ENCODE data around the gene TAF4.

The TAF4 gene

GRCh38 chr20:61935926-61936700, 129.6 kb downstream of the TAF4 start:
- in situ Hi-C loops (cut with HindIII; ENCODE audit: low sequenced_read_pairs): no loop called here

- in situ Hi-C loops (cut with HindIII; ENCODE audit: low sequenced_read_pairs): no loop called here
Measured at GRCh38 chr20:61934716-61935530, 130.8 kb downstream of the TAF4 start.

GRCh38 chr20:61933951-61934715, 131.5 kb downstream of the TAF4 start:
- in situ Hi-C loops (cut with HindIII; ENCODE audit: low sequenced_read_pairs): no loop called here

DNA sequence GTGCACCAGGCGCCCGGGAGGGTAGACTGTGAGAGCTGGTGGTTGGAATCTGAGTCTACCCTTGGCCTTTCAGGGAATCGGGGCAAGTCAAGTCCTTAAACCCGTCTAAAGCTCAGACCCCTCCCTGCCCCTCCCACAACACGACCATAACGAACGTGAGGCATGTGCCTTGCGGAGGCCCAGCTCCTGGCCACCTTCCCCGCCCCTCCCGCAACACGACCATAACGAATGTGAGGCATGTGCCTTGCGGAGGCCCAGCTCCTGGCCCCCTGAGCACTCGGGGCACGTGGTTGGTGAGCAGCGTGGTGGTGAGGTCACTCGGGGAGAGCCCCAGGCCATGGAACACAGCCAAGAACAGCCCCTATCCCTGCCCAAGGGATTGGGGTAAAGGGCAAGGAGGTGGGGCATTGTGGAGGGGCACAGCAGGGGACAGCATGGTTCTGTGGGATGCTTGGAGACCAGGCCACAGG, 132.2 kb downstream of the TAF4 start:
- in situ Hi-C loops (cut with HindIII; ENCODE audit: low sequenced_read_pairs): no loop called here

GRCh38 chr20:61932711-61933480, 132.8 kb downstream of the TAF4 start:
- in situ Hi-C loops (cut with HindIII; ENCODE audit: low sequenced_read_pairs): no loop called here

DNA sequence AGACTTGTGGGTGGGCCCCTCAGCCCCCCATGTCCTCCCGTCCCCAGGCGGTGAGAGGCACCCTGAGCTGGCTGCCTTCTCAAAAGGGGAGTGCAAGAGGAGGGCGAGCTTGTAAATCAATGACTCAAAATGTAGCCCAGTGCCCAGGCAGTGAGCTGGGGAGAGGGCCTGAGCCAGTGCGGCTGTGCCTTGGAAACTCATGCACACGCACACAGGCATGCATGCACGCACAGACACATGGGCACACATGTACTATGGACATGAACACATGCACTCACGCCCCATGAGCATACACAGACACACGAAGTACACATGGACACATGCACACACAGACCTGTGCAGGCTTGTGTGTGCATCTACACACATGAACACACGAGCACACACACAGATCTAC, 133.5 kb downstream of the TAF4 start:
- in situ Hi-C loops (cut with HindIII; ENCODE audit: low sequenced_read_pairs): no loop called here

DNA sequence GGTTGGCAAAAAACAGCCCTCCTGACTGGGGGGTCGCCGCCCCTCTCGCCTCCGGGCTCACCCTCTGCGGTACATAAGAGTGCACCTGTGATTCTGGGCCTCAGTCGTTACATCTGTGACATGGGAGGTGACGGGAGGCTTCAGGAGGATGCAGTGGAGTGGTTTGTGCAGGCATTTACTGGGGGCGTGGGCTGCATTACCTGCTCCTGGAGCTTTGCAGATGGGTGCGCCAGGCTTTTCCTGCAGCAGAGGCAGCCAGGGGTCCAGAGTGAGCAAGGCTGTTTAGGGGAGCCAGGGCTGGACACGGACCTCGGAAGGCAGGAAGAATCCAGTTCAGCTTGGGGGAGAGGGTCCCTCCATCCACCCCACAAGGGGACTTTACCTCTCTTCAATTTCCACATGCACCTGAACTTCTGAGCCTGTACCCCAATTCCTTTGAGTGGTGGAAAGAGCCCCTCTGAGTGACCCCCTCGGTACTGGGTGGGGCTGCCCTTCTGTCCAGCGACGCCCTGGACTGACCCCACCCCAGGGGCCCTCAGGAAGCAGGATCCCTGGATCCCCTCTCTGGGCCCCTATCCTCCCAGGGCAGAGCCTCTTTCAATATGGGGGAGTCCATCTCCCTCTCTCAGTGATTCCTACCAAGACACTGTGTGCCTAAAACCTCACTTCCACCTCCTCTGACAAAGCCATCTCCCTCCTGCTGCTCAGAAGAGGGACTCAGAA, 134.0 kb downstream of the TAF4 start:
- in situ Hi-C loops (cut with HindIII; ENCODE audit: low sequenced_read_pairs): no loop called here

GRCh38 chr20:61930776-61931475, 134.8 kb downstream of the TAF4 start:
- in situ Hi-C loops (cut with HindIII; ENCODE audit: low sequenced_read_pairs): no loop called here

- in situ Hi-C loops (cut with HindIII; ENCODE audit: low sequenced_read_pairs): no loop called here
Measured at GRCh38 chr20:61929971-61930666, 135.6 kb downstream of the TAF4 start.

DNA sequence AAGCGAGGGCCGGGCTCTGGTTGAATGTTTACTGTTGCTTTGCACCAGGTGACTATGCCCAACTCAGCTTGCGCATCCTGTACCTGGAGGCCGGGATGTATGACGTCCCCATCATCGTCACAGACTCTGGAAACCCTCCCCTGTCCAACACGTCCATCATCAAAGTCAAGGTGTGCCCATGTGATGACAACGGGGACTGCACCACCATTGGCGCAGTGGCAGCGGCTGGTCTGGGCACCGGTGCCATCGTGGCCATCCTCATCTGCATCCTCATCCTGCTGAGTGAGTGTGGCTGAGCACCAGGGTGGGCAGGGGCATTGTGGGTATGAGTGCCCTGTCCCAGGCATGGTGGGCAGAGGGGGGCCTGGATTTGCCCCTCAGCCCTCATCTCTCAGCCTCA, 136.1 kb downstream of the TAF4 start:
- in situ Hi-C loops (cut with HindIII; ENCODE audit: low sequenced_read_pairs): no loop called here

GRCh38 chr20:61927826-61928541, 137.7 kb downstream of the TAF4 start:
- in situ Hi-C loops (cut with HindIII; ENCODE audit: low sequenced_read_pairs): no loop called here

GRCh38 chr20:61927193-61927825, 138.4 kb downstream of the TAF4 start:
- in situ Hi-C loops (cut with HindIII; ENCODE audit: low sequenced_read_pairs): no loop called here

GRCh38 chr20:61926796-61927192, 138.9 kb downstream of the TAF4 start:
- in situ Hi-C loops (cut with HindIII; ENCODE audit: low sequenced_read_pairs): no loop called here

DNA sequence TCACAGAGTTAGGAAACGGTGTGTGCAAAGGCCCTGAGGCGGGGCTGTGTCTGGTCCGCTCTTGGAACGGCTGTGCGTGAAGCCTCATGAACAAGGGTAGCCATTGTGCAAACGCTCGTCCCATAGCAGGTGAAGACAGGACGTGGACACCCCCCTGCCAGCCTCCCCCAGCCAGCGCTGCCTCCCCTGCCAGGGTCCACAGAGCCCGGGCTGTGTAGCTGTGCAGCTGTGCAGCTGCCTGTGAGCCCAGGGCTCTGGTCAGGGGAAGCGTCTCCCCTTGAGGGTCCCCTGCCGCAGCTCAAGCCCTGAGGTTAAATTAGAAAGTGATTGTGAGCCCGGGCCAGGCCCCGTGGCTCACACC, 139.4 kb downstream of the TAF4 start:
- in situ Hi-C loops (cut with HindIII; ENCODE audit: low sequenced_read_pairs): no loop called here

GRCh38 chr20:61925555-61926252, 140.0 kb downstream of the TAF4 start:
- in situ Hi-C loops (cut with HindIII; ENCODE audit: low sequenced_read_pairs): no loop called here

GRCh38 chr20:61924858-61925554, 140.7 kb downstream of the TAF4 start:
- in situ Hi-C loops (cut with HindIII; ENCODE audit: low sequenced_read_pairs): no loop called here

All from DLD1 (cell line).